ENCODE data around the gene ABCA13.

The ABCA13 gene

DNA sequence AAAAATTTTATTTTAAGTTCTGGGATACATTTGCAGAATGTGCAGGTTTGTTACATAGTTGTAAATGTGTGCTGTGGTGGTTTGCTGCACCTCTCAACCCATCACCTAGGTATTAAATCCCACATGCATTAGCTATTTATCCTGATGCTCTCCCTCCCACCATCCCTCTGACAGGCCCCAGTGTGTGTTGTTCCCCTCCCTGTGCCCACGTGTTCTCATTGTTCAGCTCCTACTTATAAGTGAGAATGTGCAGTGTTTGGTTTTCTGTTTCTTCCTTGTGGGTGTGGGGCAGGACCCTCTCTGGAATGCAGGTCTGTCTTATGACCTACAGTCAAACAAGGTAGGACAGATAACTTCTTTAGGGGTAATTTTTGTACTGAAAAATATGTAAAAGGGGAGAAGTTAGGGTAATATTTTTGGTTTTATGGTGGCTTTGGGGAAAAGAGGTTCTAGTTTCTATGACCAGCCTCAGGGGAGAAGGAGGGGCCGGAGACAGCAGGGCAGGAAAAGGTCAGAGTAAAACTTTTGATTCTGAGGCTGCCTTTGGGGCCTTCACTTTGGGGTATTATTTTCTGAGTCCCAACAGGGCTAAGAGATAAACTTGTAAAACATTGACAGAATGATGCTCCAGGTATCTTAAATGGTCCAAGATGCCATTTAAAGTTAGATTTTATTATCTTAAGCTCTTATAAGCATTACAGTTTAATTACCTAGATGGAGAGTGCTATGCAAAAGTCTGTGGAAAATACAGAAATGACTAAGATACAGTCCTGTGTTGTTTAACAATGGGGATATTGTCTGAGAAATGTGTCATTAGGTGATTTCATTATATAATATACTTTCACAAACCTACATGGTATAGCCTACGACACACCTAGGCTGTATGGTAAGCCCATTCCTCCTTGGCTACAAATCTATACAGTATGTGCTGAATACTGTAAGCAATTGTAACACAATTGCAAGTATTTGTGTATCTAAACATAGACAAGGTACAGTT, 354.8 kb downstream of the ABCA13 start:
- no peak for DNase-seq

DNA sequence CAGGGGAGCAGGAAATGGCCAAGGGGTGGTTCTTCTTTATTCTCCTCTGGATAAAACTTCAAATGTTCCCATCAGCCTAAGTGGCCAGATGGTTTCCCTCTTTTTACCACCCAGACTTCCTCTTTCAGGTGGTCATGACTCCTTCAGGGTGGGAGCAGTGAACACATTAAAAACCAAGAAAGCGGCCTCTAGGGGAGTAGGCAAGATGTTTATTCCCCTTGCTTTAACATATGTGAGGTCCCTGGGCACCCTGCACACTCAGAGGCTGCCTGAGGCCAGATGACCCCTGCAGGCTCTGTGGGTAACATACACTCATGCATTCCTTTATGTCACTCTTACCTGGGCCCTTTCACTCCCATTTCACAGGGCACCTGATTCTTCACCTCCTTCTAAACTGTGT, 357.4 kb downstream of the ABCA13 start:
- DNase-seq: no peak

DNA sequence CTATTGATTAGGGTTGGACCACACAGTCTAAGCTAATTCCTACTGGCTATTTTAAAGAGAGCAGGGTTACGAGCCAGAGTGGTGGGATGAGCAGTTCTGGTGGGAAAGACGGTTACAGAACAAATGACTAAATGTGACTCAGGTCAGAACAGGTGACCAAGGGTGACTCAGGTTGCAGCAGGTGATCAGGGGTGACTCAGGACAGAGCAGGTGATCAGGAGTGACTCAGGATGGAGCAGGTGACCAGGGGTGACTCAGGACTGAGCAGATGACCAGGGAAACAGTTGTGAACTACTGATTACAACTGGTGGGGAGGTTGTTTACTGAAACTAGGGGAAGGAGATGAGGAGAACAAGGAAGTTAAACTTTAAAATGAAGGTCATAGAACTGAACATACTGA, 366.3 kb downstream of the ABCA13 start:
- DNase-seq: no peak

DNA sequence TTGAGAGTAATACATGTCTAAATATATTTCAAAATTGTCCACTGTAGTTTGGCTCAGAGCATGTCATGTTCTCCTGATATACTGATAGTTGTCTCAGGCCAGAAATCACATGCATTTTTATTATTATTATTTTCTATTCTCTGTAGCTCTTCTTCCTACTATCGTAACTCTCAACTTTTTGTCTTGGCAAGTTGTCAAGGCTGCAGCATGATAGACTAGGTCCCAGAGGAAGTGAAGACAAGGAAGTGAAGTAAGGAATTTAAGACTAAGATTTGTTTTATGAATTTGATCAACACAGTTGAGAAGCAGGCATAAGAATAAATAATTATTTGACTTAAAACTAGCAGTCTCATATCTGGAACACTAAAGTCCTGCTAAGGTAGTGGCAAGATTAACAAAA, 369.5 kb downstream of the ABCA13 start:
- DNase-seq: peak; percentile 20

DNA sequence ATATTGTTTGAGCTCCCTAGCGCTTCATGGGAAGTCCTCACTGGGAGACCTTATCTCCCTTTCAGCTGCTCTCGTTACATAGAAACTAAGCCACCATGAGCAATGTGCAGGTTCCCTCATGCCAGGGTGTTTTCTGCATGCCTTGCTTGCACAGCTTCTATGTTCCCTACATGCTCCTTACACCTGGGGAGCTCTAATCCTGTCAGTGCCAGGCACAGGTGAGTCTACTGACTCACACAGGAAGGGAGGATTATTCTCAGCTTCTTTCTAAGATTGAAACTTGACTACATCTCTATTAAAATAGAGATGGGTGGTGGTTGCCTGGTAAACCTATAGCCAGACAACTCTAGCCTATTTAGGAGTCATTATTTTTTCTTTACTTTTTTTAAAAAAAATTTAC, 377.4 kb downstream of the ABCA13 start:
- DNase-seq: no peak

DNA sequence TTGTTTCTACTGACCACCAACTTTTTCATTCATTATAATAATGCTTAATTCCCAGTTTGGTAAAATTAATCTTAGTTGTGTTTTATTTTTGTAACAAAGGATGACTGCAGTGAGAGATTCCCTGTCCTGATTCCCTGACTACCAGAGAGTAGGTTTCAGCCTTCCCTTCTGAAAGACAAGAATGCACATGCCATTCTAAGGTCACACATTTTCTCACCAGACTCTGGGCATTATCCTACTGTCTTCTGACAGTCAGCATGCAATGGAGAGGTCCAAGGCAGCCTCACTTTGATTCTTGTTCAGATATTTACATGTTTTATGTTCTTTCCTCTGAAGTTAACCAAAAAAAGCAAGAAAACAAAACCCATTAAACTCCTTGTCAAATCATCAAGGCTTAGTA, 380.4 kb downstream of the ABCA13 start:
- DNase-seq: no peak

DNA sequence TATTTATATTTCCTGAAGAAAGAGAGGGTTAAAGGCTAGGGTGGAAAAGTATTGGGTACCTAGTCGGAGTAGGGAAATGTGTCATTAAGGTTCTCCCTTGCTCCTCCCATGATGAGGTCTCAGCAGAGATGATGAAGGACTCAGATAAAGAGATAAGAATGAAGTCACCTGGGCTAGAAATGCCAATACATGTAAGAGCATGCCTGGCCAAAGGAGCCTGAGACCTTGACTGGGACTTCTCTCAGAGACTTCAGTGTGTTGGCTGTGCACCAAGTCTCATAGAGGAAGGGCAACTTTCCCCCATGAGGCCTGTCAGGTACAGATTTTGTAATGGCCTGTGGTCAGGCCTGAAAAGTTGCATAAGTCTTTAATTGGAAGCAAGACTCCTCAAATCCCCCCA, 392.1 kb downstream of the ABCA13 start:
- no peak for DNase-seq

DNA sequence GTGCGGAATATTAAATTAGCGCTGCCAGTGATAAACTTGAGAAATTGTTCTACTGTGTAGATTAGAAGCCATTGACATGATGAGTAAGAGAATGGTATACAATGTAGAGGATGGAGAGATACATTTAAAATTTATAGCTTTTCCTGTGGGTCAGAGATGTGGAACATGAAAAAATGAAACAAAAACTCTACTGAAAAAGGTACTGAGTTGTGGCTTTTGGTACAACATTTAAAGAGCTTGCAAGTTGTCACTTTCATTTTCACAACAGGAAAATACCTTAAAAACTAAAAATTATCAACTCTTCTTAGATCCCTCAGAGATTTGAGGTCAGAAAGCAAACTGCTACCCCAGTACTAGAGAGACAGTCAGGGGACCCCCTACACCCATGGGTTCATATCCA, 404.3 kb downstream of the ABCA13 start:
- no peak for DNase-seq

DNA sequence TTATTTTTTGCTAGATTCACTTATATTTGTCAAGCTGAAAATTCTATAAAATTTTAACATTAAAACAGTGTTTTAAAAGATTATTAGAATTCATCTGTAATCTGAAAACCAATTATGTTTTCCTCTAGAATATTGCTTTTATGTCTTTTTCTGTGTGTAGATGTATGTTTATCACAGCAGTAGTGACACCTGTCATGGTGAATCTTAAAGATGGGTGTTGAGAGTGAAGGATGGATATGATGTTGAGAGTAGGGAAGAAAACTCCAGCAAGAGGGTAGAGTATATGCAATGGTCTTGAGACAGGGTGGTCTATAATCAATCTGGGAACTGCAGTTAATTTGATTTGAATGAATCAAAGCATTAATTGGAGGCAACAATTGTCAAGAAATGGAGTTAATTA, 416.2 kb downstream of the ABCA13 start:
- DNase-seq: no peak

DNA sequence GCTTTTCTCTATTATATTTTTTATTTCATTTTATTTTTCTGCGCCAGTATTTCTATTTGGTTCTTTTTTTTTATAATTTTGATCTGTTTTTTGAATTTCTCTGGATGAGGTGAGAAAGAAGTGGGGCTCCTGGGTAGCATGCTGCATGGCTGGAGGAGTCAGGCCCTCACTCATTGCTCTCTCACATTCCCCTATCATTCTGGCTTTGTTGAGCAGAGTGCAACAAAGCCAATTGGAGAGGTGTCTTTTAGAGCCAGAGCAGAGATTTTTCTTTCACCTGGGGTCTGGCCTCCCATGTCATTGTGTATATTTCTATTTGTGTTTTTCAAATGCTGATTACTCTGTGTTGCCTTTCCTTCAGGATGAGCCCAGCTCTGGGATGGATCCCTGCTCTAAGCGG, 423.1 kb downstream of the ABCA13 start:
- no peak for DNase-seq

DNA sequence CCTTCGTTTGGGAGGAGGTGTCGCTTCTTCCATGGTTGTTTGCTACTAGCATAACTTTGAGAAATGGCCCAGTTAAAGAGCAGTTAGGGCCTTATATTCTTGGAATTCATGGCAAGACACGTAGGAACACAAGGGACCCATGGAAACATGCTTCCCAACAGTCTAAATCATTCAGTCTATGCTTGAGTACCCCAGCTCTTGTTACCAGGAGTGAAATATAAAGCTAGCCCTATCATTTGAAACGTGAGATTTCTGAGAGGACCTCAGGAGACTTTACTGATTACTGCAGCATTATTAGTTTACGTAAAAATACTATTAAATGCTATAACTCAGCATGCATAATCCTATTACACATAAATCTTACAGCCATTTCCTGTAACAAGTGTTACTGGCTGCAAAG, 424.5 kb downstream of the ABCA13 start:
- no peak for DNase-seq

DNA sequence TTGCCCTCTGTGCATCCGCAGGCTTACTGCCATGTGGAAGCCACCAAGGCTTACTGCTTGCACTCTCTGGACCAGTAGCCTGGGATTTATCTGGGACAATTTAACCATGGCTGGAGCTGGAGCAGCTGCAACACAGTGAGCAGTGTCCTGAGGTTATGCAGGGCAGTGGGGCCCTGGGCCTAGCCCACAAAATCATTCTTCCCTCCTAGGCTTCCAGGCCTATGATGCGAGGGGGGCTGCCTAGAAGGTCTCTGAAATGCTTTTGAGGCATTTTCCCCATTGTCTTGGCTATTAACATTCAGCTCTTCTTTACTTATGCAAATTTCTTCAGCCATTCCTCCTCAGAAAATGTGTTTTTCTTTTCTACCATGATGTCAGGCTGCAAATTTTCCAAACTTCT, 439.4 kb downstream of the ABCA13 start:
- DNase-seq: no peak

DNA sequence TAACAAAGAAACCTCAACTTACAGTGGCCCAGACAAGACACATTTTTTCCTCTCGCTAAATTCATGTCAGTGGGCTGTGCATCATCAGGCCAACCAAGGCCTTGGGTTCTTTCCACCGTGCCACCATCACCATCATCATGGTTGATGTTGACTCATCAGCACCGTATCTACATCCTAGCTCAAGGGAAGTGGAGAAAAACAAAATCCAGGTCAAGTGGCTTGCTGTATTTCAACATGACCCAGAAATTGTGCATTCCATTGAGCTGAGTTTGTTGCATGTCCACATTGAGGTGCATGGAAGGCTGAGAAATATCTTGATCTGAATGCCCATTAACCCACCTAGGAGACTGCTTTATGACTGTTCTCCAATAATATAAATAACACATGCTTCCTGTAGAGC, 440.7 kb downstream of the ABCA13 start:
- no peak for DNase-seq

DNA sequence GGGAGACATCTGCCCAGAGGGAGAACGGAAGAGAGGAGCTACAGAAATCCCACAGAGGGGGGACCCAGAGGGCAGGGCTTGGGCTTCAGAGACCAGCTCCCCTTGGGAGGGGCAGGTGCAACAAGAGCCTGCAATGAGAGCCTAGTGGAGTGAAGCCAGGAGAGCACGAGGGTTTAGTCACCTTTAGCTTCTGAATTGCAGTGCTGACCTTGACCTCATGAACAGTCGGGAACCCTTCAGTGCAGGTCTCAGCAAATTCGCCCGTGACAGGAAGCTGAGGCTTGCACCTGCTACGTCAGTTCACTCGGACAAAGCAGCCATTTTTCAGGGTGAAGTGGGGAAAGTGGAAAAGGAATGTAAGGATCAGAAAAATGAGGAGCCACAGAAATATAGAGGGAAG, 446.2 kb downstream of the ABCA13 start:
- no peak for DNase-seq

DNA sequence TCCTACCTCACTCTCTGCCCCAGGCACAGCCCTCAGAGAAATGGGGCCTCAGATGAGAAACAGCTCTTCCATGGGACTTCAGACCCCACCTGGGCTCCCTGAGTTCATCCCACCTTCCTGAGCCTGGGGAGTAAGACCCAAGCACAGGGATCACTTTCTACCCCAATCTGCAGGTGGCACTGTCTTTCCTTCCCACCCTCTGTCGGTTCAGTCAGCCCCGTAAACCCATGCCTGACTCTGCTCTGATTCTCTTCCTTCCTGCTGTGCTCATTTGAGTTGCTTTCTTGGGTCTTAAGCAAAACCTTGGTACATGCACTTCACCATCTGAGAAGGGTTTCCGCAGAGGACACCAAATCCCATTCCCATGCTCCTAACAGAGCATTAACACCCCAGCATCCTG, 446.7 kb downstream of the ABCA13 start:
- DNase-seq: no peak

DNA sequence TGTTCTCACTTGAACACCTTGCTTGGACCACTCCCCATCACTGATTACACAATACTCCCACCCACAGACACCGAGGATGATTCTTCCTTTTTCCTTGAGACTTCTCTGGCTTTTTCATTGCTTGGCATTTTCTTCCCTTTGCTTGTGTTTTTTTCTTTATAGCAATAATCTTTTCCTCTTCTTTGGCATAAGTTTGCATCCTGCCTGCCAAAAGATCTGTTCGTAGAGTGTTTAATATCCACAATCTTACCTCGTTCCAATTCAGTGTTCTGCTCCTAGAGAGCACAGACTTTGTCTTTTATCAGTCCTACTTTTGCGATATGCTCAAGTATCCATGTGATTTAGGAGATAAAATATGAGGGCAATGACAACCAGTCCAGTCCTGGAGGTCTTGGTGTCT, 449.8 kb downstream of the ABCA13 start:
- no peak for DNase-seq

DNA sequence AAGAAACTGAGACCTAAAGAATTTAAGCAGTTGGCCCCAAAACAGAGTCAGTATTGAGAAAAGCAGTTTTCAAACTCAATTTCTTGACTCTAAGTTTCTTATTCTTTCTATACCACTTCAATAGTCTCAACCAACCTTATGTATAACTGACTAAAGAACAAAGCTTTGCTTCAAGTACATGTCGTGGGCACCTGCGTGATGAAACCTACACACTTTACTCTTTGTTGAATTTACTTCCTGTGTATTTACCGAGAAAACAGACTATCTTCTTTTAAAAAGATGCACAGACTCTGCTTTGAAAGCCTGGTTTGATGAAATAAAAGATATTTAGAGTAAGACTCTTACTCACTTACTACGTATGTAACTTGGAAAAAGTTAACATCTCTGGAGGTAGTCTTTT, 455.9 kb downstream of the ABCA13 start:
- no peak for DNase-seq

DNA sequence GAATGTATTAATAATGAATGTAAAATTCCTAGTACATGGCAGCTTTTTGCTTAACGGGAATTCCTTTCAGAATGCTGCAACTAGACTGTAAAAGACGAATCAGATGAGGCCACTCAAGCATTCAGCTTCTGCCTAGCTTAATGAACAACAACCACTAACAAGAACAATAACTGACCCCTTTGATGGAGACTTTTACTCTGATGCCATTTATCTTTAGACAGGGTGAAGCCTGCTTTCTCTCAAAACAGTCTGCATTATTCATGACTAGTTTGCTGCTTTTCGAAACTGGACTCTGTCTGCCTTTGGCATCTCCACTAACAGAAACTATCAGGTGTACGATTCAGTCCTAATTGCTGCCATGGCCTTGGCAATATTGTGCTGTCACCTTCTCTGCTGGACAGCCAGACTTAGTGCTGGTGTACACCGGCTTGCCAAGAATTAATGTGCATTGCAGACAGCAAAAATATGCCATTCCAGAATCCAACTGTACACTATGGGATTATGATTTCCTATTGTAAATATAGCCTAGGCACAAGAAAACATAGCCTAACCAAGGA, 457.6 kb downstream of the ABCA13 start:
- DNase-seq: no peak

DNA sequence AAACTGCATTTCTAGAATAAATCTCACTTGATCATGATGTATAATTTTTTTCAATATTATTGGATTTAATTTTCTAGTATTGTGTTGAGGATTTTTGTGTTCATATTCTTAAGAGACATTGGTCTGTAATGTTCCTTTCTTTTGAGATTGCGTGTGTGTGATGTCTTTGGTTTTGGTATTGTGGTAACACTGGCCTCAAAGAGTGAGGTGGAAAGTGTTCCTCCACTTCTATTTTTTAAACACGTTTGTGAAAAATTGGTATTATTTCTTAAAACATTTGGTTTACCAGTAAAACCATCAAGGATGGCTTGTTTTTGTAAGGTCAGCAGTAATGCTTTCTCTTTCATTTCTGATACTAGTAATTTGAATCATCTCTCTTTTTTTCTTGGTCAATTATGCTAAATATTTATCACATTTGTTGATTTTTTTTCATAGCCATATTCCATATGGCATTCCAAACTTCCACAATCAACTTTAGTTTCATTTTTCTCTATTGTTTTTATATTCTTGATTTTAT, 462.9 kb downstream of the ABCA13 start:
- no peak for DNase-seq

DNA sequence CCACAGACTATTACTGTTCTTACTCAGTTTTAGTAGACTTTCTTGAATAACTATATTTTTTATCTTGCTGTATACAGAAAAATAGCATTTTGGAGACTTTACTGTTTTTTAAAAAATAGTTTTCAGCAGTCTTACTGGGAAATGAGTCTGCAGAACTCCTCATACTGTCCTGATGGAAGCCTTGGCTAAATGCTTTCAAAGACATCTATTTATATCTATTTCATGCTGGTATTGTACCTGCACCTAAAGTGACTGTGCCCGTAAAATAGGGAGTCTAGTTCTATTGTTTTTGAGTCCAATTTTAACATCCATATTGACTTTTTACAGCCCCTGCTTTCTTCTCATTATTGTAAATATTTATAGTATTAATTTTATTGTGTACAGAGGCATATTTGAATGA, 464.5 kb downstream of the ABCA13 start:
- no peak for DNase-seq

DNA sequence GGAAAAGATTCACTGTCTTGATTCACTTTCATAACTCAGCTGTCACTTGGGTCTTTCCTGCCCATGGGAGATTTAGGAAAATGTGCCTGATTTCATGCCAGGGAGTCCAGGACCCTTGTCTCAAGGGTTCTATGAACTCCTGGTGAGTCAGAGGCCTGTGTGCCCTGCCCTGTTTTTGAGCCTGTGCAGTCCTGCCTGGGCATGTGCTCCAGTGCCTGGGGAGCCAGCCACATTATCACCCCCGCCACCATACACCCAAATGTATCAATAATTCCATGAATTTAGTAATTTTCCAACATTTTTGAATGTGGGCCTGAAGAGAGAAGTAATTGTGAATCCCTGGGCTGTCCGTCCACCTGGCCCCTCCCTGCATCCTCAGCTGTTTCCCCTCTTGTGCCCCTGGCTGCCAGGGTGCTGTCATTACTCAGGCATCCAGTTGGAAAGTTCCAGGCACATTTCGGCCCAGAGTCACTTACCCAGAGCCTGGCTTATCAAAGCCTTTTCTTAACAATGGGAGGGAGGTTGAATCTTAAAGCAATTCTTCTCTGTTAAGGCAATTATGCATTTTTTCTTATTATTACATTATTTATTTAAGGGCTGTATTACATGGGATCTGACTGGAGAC, 465.2 kb downstream of the ABCA13 start:
- no peak for DNase-seq

DNA sequence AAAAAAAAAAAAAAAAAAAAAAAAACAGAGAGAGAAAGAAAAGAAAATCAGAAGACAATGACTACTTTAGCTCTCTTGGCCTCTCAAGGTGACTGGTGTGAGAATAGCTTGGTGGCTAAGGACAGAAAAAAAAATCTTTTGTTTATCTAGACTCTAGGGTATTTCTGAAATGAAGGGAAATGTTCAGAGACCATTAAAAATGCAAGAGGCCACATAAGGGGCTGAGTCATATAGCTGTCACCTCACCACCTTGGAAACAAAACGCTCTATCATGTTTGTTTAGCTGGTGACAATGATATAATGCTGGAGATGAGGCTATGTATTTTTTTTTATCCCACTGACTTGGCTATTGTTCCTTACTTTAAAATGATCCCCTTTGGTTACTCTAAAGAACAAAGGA, 466.1 kb downstream of the ABCA13 start:
- DNase-seq: peak; percentile 21

DNA sequence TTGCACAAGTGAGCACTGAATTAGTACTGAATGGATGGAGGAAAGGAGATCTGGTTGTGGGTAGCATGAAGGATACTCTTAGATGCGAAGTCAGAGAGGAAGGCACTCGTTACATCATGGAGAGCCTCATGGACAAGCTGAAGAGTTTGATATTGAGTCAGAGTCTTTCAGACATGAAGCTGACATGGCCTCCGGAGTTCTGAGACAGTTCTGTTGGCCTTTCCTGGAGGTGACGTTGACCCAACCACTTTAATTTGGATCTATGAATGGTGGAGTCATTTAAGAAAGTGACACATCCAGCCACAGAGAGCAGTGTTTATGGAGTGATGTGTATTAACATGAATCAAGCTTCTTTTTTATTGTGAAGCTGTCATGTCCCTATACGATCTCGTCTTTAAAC, 466.8 kb downstream of the ABCA13 start:
- no peak for DNase-seq

DNA sequence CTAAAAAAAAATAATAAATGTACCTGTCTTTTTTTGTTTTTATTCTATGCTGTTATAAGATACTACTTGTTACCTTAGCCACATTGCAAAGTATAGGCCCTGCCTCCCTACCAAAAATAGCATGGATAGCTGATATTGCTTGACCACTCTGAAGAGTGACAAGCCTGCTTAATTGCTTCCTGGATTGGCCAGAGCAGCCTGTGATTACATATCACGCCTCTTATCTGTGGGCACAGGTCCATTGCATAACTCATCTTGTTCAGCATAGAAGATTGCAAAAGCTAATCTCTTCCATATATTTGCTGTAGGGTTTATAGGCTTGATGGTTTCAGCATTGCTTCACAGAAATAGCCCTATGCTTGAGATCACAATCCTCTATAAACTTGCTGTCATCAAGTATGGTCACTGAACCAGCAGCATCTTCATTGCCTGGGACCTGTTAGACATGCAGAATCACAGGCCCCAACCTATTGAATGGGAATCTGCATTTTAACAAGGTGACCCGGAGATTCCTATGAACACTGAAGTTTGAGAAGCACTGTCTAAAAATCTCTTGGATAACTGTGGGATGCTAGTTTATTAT, 472.3 kb downstream of the ABCA13 start:
- DNase-seq: peak; percentile 51
